Activated CD4-positive, alpha-beta T cell treated with anti-CD3 and anti-CD28 coated beads, Interleukin-10, Interleukin-2, amounts not matched to agents 100 ng/mL and 50 ng/mL, durations not matched to agents 16 hours and 8 hours (primary cell): ENCODE results near the gene TENM4.
"Not testable (repeated sequence)": the region's sequence is repeated elsewhere in the genome, so short reads cannot be mapped to it uniquely, and the experiment has no call there.

Experiments used
- DNase-seq: peaks from one replicate; pipeline ENCODE4 v3.0.0-alpha.2; 2020

Gene TENM4

GRCh38 chr11:79200398-79201070 lies 240.3 kb downstream of the TENM4 start:
- DNase-seq: no peak

GRCh38 chr11:79199729-79200354 lies 241.0 kb downstream of the TENM4 start:
- no peak for DNase-seq

DNA sequence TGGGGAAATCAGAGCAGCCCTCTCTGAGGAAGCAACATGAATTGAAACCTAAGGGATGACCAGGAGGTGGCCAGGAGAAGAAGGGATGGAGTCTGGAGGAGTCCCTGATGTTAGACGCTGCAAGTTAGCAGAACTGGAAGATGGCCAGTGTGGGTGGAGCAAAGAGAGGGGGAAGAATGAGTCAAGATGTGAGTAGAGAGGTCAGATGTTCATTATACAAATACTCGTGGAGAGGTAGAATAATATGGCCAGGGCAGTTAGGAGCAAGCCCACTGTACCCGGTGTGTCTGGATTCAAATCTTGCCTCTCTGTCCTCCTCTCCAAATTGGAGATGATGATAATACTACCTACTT lies 242.0 kb downstream of the TENM4 start:
- no peak for DNase-seq

GRCh38 chr11:79198203-79198897 lies 242.5 kb downstream of the TENM4 start:
- DNase-seq: no peak

- DNase-seq: no peak
Observed at GRCh38 chr11:79196950-79197349, 243.9 kb downstream of the TENM4 start.

DNA sequence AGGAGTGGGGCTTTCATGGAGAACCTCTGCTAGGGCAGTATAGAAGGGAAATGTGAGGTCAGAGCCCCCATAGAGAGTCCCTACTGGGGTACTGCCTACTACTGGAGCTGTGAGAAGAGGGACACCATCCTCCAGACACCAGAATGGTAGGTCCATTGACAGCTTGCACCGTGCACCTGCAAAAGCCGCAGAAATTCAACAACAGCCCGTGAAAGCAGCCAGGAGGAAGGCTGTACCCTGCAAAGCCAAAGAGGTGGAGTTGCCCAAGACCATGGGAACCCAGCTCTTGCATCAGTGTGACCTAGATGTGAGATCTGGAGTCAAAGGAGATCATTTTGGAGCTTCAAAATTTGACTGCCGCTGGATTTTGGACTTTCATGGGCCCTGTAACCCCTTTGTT lies 245.6 kb downstream of the TENM4 start:
- no peak for DNase-seq

DNA sequence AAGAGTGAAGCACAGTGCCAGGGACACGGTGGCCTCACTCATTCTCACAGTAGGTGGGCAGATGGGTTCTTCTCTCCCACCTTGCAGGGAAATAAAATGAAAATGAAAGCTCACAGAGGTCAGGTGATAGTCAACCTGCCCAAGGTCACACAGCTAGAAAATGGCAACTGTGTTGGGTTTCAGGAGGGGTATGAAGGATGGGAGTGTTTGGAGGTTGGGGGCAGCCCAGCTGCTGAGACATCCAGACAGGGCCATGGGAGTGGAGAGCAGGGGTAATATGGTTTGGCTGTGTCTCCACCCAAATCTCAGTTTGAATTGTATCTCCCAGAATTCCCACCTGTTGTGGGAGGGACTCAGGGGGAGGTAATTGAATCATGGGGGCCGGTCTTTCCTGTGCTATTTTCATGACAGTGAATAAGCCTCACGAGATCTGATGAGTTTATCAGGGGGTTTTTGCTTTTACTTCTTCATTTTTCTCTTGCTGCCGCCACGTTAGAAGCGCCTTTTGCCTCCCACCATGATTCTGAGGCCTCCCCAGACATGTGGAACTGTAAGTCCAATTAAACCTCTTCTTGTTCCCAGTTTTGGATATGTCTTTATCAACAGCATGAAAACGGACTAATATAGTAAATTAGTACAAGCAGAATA lies 247.0 kb downstream of the TENM4 start:
- no peak for DNase-seq

- no peak for DNase-seq
Observed at GRCh38 chr11:79192836-79193235, 248.0 kb downstream of the TENM4 start.

DNA sequence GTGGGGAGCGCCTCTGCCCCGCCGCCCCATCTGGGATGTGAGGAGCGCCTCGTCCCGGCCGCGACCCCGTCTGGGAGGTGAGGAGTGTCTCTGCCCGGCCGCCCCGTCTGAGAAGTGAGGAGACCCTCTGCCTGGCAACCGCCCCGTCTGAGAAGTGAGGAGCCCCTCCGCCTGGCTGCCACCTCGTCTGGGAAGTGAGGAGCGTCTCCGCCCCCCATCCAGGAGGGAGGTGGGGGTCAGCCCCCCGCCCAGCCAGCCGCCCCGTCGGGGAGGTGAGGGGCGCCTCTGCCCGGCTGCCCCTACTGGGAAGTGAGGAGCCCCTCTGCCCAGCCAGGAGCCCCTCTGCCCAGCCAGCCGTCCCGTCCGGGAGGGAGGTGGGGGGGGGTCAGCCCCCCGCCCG lies 249.1 kb downstream of the TENM4 start:
- not testable (repeated sequence) for DNase-seq

- not testable (repeated sequence) for DNase-seq
Observed at GRCh38 chr11:79190553-79190952, 250.3 kb downstream of the TENM4 start.

DNA sequence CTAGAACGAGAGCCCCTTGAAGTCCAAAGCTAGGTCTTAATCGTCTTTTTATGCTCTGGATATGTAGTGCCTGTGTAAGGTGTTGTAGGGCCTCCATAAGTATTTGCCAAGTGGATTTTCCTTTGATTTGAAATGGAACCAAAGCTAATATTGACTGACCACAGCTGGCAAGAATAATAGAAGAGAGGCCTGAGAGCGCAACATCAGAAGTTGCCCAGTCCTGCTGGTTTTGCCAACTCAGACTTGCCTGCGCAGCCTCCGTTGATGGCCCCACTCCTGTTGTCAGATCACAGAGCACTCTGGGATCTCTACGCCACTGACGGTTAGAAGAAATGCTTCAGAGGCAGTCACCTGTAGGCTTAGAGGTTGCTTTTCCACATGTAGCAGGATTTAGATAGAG lies 251.2 kb downstream of the TENM4 start:
- no peak for DNase-seq

DNA sequence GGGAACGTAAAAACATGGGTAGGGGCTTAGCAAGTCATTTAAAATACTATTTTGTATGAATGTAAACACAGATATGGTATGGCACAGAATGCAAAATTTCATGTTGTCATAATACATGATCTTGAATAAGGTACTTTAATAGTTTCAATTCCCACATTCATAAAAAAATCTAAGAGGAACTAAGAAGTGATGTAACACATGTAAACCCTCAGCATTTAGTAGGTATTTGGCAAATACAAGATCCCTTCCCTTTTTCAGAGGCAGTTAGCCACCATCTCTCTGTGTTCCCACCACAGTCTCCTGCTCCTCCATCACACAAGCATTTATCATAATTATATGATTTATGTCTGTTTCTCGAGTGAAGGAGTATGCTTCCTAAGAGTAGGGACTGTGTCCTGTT lies 251.8 kb downstream of the TENM4 start:
- DNase-seq: no peak

DNA sequence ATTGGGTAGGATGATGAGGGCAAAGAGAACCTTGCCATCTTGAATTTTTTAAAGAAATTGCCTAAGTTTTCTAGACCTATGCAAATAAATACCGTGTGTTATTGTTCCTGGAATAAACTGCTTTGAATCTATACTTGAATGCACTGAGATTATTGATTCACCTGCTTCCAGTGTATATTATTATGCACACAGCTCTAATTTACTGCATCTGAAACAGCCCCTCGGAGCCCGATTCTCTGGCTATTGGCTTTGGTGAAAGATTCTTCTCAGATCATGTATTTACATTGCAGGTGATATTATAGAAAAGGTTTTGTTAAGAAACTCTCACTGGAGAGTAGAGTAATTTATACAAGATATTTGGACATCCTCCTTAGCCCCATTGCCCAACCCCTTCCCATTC lies 254.2 kb downstream of the TENM4 start:
- no peak for DNase-seq

DNA sequence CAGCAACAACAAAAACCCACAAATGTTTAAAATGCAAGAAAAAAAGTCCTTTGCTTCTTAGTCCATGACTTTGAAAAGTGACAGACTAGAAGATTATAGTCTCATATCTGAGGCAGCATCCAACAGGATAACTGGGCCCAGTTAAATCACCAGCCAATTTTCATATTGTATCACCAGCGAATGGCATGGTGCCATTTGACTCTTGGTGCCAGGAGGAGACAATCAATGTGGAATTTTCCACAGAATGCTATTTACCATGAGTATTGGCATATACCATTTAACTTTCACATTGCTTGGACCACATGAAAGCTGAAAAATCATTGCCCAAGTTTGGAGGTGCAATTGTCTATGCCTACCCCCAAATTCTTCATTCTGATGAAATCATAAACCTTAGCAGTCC lies 255.5 kb downstream of the TENM4 start:
- no peak for DNase-seq

DNA sequence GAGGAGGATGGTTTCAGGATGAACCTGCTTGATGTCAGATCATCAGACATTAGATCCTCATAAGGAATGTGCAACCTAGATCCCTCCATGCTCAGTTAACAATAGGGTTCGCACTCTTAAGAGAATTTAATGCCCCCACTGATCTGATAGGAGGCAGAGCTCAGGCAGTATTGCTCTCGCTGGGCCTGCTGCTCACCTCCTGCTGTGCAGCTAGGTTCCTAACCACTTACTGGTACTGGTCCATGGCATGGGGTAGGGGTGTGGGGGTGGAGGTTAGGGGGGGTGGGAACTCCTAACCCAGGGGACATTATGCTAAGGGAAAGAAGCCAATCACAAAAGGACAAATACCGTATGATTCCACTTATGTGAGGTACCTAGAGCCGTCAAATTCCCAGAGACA lies 256.5 kb downstream of the TENM4 start:
- no peak for DNase-seq

GRCh38 chr11:79182794-79183193 lies 258.0 kb downstream of the TENM4 start:
- no peak for DNase-seq

DNA sequence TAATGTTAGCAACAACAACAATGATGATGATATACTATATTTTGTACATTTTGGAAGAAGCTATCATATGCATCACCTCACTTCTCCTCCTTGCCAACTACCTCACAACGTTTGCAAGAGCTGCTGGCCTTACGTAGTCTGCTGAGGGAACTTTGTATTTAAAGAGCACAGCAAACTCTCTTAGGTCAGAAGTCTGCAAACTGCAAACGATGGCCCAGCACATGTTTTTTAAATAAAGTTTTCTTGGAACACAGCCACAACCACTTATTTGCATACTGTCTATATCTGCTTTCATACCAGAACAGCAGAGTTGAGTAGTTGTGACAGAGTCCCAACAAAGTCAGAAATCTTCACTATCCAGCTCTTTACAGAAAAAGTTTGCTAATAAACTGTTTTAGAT lies 261.7 kb downstream of the TENM4 start:
- DNase-seq: no peak

DNA sequence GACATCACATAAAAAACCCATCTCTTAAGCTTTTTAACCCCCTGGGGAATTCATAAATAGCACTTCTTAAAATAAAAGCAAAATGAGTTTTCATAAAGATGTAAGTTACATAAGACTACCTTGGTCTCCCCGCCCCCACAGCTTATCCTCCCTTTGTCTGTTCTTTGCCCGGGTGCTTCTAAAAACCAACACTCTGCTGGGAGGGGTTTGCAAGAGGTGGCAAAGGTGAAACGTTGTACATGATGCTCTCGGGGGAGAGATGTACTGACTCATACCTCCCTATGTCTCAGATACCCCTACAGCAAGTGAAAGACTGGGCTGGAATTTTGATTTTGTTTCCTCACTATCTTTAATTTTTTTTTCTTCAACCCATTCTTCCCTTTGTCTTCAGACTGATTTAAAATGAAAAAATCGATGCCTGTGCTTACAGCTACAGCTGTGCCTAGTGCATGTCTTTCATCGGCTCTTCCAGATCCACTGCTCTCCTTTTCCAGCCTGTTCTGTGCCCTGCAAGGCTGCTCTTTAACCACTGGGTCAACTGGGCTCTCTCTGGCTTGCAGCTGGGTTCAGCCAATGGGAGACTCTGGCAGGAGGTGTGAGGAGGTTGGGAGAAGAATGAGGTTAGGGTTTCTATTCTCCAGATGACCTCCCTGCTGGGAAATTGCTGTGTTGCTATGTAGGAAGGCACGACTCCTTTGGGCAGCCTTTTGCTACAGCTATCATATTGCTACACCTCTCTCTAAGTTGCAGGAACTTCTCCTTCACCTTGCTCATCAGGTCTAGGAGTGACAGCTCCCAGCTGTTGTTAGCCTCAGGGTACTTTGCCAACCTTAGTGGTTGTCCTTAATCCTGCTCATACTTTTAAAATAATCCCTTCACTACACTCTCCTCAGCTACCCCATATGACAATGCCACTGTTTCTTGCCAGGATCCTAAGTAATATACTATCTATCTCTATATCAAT lies 266.5 kb downstream of the TENM4 start:
- DNase-seq: no peak

GRCh38 chr11:79173615-79174014 lies 267.2 kb downstream of the TENM4 start:
- DNase-seq: no peak

DNA sequence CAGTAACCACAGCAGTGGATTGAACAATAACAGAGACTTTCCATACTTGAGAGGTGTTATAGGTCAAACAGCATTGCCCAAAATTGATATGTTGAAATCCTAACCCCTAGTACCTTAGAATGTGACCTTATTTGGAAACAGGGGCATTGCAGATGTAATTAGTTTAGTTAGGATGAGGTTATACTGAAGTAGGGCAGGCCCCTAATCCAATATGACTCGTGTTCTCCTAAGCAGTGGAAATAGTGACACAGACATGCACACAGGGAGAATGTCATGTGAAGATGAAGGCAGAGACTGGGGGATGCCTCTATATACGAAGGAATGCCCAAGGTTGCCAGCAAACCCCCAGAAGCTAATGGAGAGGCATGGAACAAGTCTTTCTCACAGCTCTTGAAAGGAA lies 270.5 kb downstream of the TENM4 start:
- DNase-seq: no peak

DNA sequence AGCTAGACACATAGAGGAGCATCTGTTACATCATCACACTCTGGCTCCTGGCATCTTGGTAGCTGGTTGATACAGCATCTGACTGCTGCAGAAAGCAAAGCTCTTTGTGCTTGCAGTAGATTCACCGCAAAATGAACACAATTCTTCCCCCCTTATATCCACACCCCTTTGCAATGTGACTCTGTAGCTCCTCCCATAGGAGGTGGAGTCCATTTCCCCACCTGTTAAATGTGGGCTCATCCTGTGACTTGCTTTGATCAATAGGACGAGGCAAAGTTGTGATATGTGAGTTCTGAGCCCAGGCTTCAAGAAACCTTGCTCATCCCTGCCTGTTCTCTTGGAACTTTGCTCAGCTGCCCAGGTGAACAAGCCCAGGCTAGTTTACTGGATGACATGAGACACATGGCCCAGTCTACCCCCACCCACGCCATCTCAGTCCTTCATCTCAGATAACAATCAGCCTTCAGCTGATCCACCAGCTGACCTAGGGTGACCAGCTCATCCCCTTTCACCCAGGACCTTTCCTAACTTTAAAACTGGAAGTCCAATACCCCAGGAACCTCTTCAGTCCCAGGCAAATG lies 272.2 kb downstream of the TENM4 start:
- DNase-seq: no peak

GRCh38 chr11:79167510-79168188 lies 273.2 kb downstream of the TENM4 start:
- no peak for DNase-seq
